CD4-positive, alpha-beta T cell treated with Interleukin-21 for 1 hour (primary cell): ENCODE results near the gene EIF2AK2.

Experiments used
- DNase-seq: peaks from one replicate; pipeline ENCODE4 v3.0.0-alpha.2; 2020

EIF2AK2 gene

GRCh38 chr2:37098416-37099118, 58.2 kb downstream of the EIF2AK2 start:
- DNase-seq: no peak

GRCh38 chr2:37096568-37096967, 60.2 kb downstream of the EIF2AK2 start:
- DNase-seq: no peak

DNA sequence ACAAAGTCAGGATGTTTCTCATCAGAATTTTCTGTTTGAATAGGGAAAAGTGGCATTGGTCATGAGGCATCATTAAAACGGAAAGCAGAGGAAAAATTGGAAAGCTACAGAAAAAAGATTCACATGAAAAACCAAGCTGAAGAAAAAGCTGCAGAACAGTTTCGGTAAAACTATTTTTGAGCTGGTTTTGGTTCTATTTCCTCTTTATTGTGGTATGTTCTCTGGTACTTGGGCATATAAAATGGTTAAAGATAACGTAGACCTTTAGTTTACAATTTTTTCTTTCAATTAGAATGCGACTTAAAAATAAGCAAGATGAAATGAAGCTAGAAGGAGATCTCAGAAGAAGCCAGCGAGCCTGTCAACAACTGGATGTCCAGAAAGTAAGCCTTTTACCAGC, 64.9 kb downstream of the EIF2AK2 start:
- DNase-seq: no peak

DNA sequence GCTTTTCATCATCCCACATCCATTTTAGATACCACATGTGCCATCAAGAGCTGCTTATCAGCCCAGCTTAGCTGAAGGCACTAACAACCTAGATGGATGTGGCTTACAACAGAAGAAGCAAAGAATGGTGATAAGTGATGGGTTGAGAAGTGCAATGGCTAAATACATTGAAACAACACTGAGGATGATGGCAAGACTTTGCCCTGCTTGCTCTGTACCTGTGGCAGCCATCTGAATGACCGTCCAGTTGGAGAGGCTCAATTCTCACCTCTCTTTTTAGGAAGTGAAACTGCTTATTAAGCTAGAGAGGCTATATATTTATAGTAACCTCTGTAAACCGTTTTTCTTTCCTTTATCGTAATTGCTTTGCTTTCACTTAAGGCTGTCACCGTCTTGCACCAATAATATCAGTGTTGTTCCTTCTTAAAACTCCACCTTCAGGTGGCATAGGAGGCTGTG, 66.7 kb downstream of the EIF2AK2 start:
- no peak for DNase-seq

GRCh38 chr2:37085731-37086147, 71.0 kb downstream of the EIF2AK2 start:
- DNase-seq: no peak

GRCh38 chr2:37084797-37085196, 72.0 kb downstream of the EIF2AK2 start:
- DNase-seq: no peak

- DNase-seq: peak; percentile 96
Measured at GRCh38 chr2:37083873-37084794, 72.6 kb downstream of the EIF2AK2 start, which contains the start of the genes GPATCH11 and HEATR5B. Gene GPATCH11 (plus strand): TSS chr2:37084518. CDS start chr2:37088382, 3,864 bp downstream. Gene HEATR5B (minus strand): TSS chr2:37084372. CDS start chr2:37083414, 958 bp downstream.

DNA sequence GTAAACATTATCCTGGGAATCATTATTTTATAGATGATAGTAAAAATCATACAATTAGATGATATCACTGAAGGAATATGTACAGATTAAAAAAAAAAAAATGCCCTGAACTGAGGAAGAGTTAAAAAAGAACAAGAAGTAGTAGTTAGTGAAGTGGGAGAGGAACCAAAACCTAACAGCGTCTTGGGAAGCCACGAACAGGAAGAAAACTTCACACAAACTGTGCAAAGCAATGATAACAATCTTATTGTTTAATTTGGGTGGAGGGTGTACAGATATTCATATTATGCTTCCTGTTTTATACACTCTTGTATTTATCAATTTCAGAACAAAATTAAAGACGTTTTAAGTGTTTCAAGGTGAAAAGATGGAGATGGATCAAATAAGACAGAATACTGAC, 76.1 kb downstream of the EIF2AK2 start:
- DNase-seq: peak; percentile 11

DNA sequence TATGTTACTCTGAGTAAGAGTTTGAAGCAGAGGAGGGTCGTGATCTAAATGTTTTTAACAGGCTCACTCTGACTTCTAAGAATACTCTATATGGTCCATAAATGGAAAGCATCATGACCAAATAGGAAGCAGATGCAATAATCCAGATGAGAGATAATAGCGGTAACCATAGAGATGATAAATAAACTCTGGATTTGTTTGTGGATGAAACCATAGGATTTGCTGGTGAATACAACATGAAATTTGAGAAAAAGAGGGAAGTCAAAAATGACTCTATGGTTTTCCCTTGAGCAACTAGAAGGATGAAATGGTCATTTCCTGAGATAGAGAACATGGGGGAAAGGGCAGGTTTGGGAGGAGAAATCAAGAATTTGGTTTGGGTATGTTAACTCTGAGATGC, 76.5 kb downstream of the EIF2AK2 start:
- peak; percentile 13 for DNase-seq

GRCh38 chr2:37070931-37071330, 85.8 kb downstream of the EIF2AK2 start:
- DNase-seq: no peak

DNA sequence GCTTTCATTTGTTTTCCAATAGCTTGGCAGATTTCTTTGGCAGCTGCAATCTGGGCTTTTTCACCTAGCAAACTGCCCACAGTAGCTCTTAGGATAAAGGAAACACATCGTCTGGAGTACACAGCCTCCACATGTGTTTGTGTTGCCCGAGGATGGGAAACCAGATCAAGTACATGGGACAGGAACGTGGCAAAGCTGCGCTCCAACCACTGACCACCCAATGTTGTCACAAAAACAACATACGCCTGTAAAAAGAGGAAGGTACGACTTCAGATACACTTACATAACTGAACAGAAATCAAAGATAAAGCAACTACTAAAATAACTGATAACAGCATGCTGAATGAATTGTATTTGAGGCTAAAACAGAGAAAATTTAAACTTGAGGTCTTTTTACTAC, 88.1 kb downstream of the EIF2AK2 start:
- no peak for DNase-seq

- DNase-seq: no peak
Measured at GRCh38 chr2:37061776-37062175, 95.0 kb downstream of the EIF2AK2 start.

- no peak for DNase-seq
Measured at GRCh38 chr2:37061013-37061711, 95.6 kb downstream of the EIF2AK2 start.

DNA sequence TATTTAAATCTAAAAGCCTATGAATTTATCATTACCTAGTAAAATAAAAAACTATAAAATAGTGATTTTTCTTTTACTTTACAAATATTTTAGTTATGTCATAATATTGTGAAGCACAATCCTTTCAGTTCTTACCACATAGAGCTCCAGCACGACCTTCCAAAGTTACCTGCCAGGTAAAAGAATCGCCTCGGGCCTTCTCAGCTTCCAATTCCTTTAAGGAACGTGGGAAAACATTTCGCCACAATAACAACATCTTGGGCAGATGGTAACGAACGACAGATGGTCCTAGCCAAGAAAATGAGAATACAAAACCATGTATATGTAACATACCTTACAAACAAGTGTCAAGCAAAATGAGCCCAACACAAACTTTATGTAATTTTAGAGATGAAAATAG, 96.3 kb downstream of the EIF2AK2 start:
- no peak for DNase-seq

- no peak for DNase-seq
Measured at GRCh38 chr2:37059841-37060240, 96.9 kb downstream of the EIF2AK2 start.

DNA sequence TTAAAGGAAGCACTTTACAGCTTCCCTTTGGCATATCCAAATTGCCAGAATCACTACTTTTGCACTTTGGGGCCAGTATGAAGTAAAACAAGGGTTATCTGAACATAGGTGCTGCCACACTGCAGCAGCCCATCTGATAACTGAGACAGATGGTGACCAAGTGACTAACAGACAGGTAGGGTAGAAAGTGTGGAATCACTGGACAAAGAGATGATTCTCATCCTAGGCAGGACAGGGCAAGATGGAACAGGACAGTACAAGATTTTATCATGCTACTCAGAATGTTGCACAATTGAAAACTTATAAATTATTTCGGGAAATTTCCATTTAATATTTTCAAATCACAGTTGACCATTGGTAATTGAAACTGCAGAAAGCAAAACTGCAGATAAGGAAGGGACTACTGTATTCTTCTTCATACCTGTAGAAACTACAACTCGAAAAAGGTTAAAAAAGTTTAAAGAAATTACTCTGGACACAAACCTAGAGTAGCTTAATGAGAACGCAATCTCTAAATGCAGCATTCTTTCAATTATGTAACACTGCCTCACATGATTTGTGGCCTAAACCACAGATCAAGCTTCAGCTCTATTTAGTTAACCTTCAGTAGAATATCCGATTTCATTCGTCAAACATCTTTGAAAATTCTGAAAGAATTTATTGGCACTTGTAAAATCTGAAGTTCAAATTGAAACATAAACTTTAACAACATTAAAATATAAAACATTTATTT, 104.0 kb downstream of the EIF2AK2 start:
- no peak for DNase-seq
